Sigmoid colon (tissue), 7 donors: Measurements from ENCODE around the gene ABCD4. TPM values are rescaled to one million over a fixed set of nuclear protein-coding genes. Genes with fewer than 3 reads are reported as not detected.

Experiments
- DNase-seq: peaks from one replicate; pipeline ENCODE4 v3.0.0-alpha.2; 2019
- H3K27ac ChIP-seq, 4 donors: fragments of 200-600 bp; sonication (generic); one replicate each; pipeline ENCODE4 v1.5.1; 2016 to 2019; ENCODE audit warnings: mild to moderate bottlenecking in 1 of 4
- H3K27me3 ChIP-seq, 3 donors: fragments of 200-600 bp; sonication (generic); one replicate each; pipeline ENCODE4 v1.5.1; 2019; ENCODE audit warnings: mild to moderate bottlenecking in 1 of 3
- H3K36me3 ChIP-seq, 4 donors: fragments of 200-600 bp; sonication (generic); one replicate each; pipeline ENCODE4 v1.5.1; 2016 to 2019
- H3K4me1 ChIP-seq, 4 donors: fragments of 200-600 bp; sonication (generic); one replicate each; pipeline ENCODE4 v1.5.1; 2017 to 2019
- H3K4me3 ChIP-seq, 4 donors: fragments of 200-600 bp; sonication (generic); one replicate each; pipeline ENCODE4 v1.5.1; 2017 to 2019; ENCODE audit warnings: mild to moderate bottlenecking in 2 of 4, moderate library complexity in 1 of 4
- H3K9me3 ChIP-seq, 4 donors: fragments of 200-600 bp in 3 of 4; sonication (generic) in 3 of 4; one replicate each; pipeline versions ENCODE4 v1.5.1 to v1.6.1; 2013 to 2019
- CTCF ChIP-seq, 4 experiments: fragments of 450-650 bp in 3 of 4; fragments of 200-600 bp in 1 of 4; IDR thresholded peaks; one replicate each; pipeline ENCODE4 v1.5.1; 2016 to 2019; ENCODE audit warnings: antibody characterized with exemption in 4 of 4, mild to moderate bottlenecking in 3 of 4, moderate library complexity in 2 of 4
- EP300 ChIP-seq, 4 donors: sonication (generic); formaldehyde crosslinking; IDR thresholded peaks; one replicate each; pipeline ENCODE4 v1.6.1; 2017; ENCODE audit warnings: antibody characterized with exemption in 4 of 4
- POLR2A ChIP-seq, 2 donors: fragments of 450-650 bp; IDR thresholded peaks; one replicate each; pipeline ENCODE4 v1.6.1; 2016; ENCODE audit warnings: antibody characterized with exemption in 2 of 2, mild to moderate bottlenecking in 2 of 2, moderate library complexity in 2 of 2
- POLR2AphosphoS5 ChIP-seq, 4 donors: sonication (generic); formaldehyde crosslinking; IDR thresholded peaks; one replicate each; pipeline ENCODE4 v1.6.1; 2017; ENCODE audit warnings: antibody characterized with exemption in 4 of 4
- WGBS, 2 donors: extraction: QIAGEN DNeasy Blood & Tissue Kit; methylation state at CpG; one replicate each; pipeline ENCODE4 v1.1.7; 2013; 5-methylcytosine and 5-hydroxymethylcytosine counted together
- intact Hi-C: fragments of 100-400 bp; cut with DNase I; formaldehyde crosslinking; loops from one replicate; pipeline ENCODE4 v1.15.1; 2023
- polyA plus RNA-seq, 3 donors: library from polyadenylated mRNA; stranded (reverse); fragments of 200-250 nt; gene quantifications; one replicate each; pipeline ENCODE4 v1.2.3, GENCODE V29; 2013
- total RNA-seq, 4 donors: library from RNA; depleted of rRNA; stranded (reverse); fragments of >200 nt; gene quantifications; one replicate each; pipeline ENCODE4 v1.1.0, GENCODE V29; 2016
- donor health status: healthy with polysubstance abuse.
- donor health status: Bipolar disorder and iron deficiency.
- donor health status: healthy.

The ABCD4 gene
- 10 to 100 TPM; 27.6 to 50.1 (median 31.3) TPM for total RNA-seq
- 10 to 100 TPM; 13.6 to 37.7 (median 18.0) TPM for polyA plus RNA-seq

- DNase-seq = peak; percentile 96
- intact Hi-C loops = loop anchor here (5.0 kb wide), 1 partner anchor 46 kb away; no protein-coding TSS in a partner anchor
- Histone ChIP-seq H3K36me3 (peaks cover 0 to 18% (median 3%) of the 10 kb centered on the region in 4 donors), H3K4me1 (peaks cover 0 to 31% (median 22%) of the 10 kb centered on the region in 4 donors), H3K27ac (peak within 1 kb of the TSS; percentile 76 to 90 (median 88)), H3K27me3 (no peaks in the 10 kb centered on the region), H3K9me3 (no peaks in the 10 kb centered on the region), H3K4me3 (peak within 1 kb of the TSS; percentile 50 to 87 (median 82))
- 13 to 14% methylated on average over 61 of the region's 61 CpGs for WGBS, 2 donors
- TF ChIP-seq EP300 (IDR thresholded peaks at IDR 0.05) = no peak
- peak in 1 of 4 experiments; percentile 21 for TF ChIP-seq CTCF (IDR thresholded peaks at IDR 0.05)
- TF ChIP-seq POLR2AphosphoS5 (IDR thresholded peaks at IDR 0.05) = peak; percentile 37 to 85 (median 80)
- TF ChIP-seq POLR2A (IDR thresholded peaks at IDR 0.05) = peak; percentile 36 to 68
Observed at GRCh38 chr14:74302634-74303569, at the start of gene ABCD4. Gene ABCD4, minus strand, starts transcription at chr14:74302934. Its CDS starts 22 bp downstream, at chr14:74302912.

GRCh38 chr14:74350928-74351323 is 48.2 kb upstream of the ABCD4 start:
- Histone ChIP-seq H3K4me1 (no peaks in the 10 kb centered on the region), H3K27me3 (peaks cover 0 to 69% (median 24%) of the 10 kb centered on the region in 3 donors), H3K9me3 (no peaks in the 10 kb centered on the region), H3K36me3 (no peaks in the 10 kb centered on the region), H3K4me3 (no peak overlapping the region), H3K27ac (no peak overlapping the region)
- intact Hi-C loops = no loop called here
- TF ChIP-seq CTCF (IDR thresholded peaks at IDR 0.05) = no peak
- no peak for TF ChIP-seq POLR2AphosphoS5 (IDR thresholded peaks at IDR 0.05)
- no peak for TF ChIP-seq EP300 (IDR thresholded peaks at IDR 0.05)
- no peak for TF ChIP-seq POLR2A (IDR thresholded peaks at IDR 0.05)
- no peak for DNase-seq
- WGBS, 2 donors = 3 to 11% methylated on average over 1 of the region's 1 CpG

- Histone ChIP-seq H3K4me3 (no peak overlapping the region), H3K27me3 (peaks cover 0 to 69% (median 24%) of the 10 kb centered on the region in 3 donors)
Observed at GRCh38 chr14:74350211-74350927, 47.6 kb upstream of the ABCD4 start.

GRCh38 chr14:74349757-74350156 is 47.0 kb upstream of the ABCD4 start:
- no peaks in the 10 kb centered on the region for H3K9me3 ChIP-seq
- H3K4me1 ChIP-seq = no peaks in the 10 kb centered on the region
- 22 to 47% methylated on average over 4 of the region's 4 CpGs for WGBS, 2 donors
- peaks cover 0 to 69% (median 24%) of the 10 kb centered on the region in 3 donors for H3K27me3 ChIP-seq
- H3K27ac ChIP-seq = no peak overlapping the region
- no peak for DNase-seq
- no peak for TF ChIP-seq EP300 (IDR thresholded peaks at IDR 0.05)
- no peak for TF ChIP-seq CTCF (IDR thresholded peaks at IDR 0.05)
- TF ChIP-seq POLR2A (IDR thresholded peaks at IDR 0.05) = no peak
- TF ChIP-seq POLR2AphosphoS5 (IDR thresholded peaks at IDR 0.05) = no peak
- no peaks in the 10 kb centered on the region for H3K36me3 ChIP-seq
- no peak overlapping the region for H3K4me3 ChIP-seq
- intact Hi-C loops = no loop called here

More at GRCh38 chr14:74350211-74350927, 47.6 kb upstream of the ABCD4 start:
- Histone ChIP-seq H3K9me3 (no peaks in the 10 kb centered on the region), H3K36me3 (no peaks in the 10 kb centered on the region), H3K27ac (no peak overlapping the region), H3K4me1 (no peaks in the 10 kb centered on the region)
- intact Hi-C loops = no loop called here
- peak; percentile 14 for DNase-seq
- 27 to 41% methylated on average over 11 of the region's 11 CpGs for WGBS, 2 donors
- TF ChIP-seq POLR2A (IDR thresholded peaks at IDR 0.05) (no peak), EP300 (IDR thresholded peaks at IDR 0.05) (no peak), CTCF (IDR thresholded peaks at IDR 0.05) (no peak), POLR2AphosphoS5 (IDR thresholded peaks at IDR 0.05) (no peak)
